Measurements from ENCODE around the gene AHCYL1. TPM values are rescaled to one million over a fixed set of nuclear protein-coding genes. Genes with fewer than 3 reads are reported as not detected.

Gene AHCYL1
- total RNA-seq, 4 donors from 2014 or later: 90.3 to 200 (median 118) TPM

- no peaks in the 10 kb centered on the region for H3K9me3 ChIP-seq
- H3K36me3 ChIP-seq: peaks cover 21 to 22% of the 10 kb centered on the region in 2 donors
- H3K4me1 ChIP-seq: peaks cover 10 to 13% of the 10 kb centered on the region in 2 donors
- no peak for DNase-seq
- 6 to 8% methylated on average over 16 of the region's 16 CpGs for WGBS, 2 donors
- no peaks in the 10 kb centered on the region for H3K27me3 ChIP-seq
- intact Hi-C loops (cut with DNase I): loop anchor here (10.0 kb wide), 1 partner anchor 370 kb away; the partner anchor contains the start of gene LAMTOR5
- peak overlapping the region; percentile 52 to 99 (median 68) for H3K4me3 ChIP-seq (replicated peaks in 1 of 3)
- TF ChIP-seq CTCF (IDR thresholded peaks at IDR 0.05) (no peak), POLR2A (IDR thresholded peaks at IDR 0.05) (no peak)
- peak overlapping the region in 2 of 3 donors; percentile 81 to 90 for H3K27ac ChIP-seq
Measured at GRCh38 chr1:110035236-110035752, 50.7 kb downstream of the AHCYL1 start.

- no peak for DNase-seq
- peaks cover 10 to 13% of the 10 kb centered on the region in 2 donors for H3K4me1 ChIP-seq
- H3K27ac ChIP-seq: no peak overlapping the region
- intact Hi-C loops (cut with DNase I): loop anchor here (10.0 kb wide), 1 partner anchor 367 kb away; the partner anchor contains the start of gene LAMTOR5
- H3K9me3 ChIP-seq: no peaks in the 10 kb centered on the region
- H3K36me3 ChIP-seq: peaks cover 46 to 50% of the 10 kb centered on the region in 2 donors
- H3K27me3 ChIP-seq: no peaks in the 10 kb centered on the region
- TF ChIP-seq POLR2A (IDR thresholded peaks at IDR 0.05): no peak
- no peak for TF ChIP-seq CTCF (IDR thresholded peaks at IDR 0.05)
- no peak overlapping the region for H3K4me3 ChIP-seq (replicated peaks in 1 of 3)
- WGBS, 2 donors: 91 to 93% methylated on average over 4 to 5 of the region's 5 CpGs
Measured at GRCh38 chr1:110038271-110038670, 53.7 kb downstream of the AHCYL1 start.

- Histone ChIP-seq H3K27ac (no peak overlapping the region), H3K9me3 (no peaks in the 10 kb centered on the region), H3K36me3 (peaks cover 57 to 63% of the 10 kb centered on the region in 2 donors), H3K27me3 (no peaks in the 10 kb centered on the region), H3K4me1 (peaks cover 10 to 13% of the 10 kb centered on the region in 2 donors), H3K4me3 (replicated peaks in 1 of 3) (no peak overlapping the region)
- no peak for DNase-seq
- TF ChIP-seq CTCF (IDR thresholded peaks at IDR 0.05): no peak
- TF ChIP-seq POLR2A (IDR thresholded peaks at IDR 0.05): no peak
- WGBS, 2 donors: 84 to 88% methylated on average over 4 of the region's 4 CpGs
- intact Hi-C loops (cut with DNase I): loop anchor here (10.0 kb wide), 1 partner anchor 365 kb away; the partner anchor contains the start of gene LAMTOR5
Measured at GRCh38 chr1:110039641-110040040, 55.1 kb downstream of the AHCYL1 start.

- no peak overlapping the region for H3K27ac ChIP-seq
- peaks cover 66 to 73% of the 10 kb centered on the region in 2 donors for H3K36me3 ChIP-seq
- peaks cover 5 to 9% of the 10 kb centered on the region in 2 donors for H3K4me1 ChIP-seq
- no peaks in the 10 kb centered on the region for H3K9me3 ChIP-seq
- no peak overlapping the region for H3K4me3 ChIP-seq (replicated peaks in 1 of 3)
- TF ChIP-seq CTCF (IDR thresholded peaks at IDR 0.05): no peak
- no peak for TF ChIP-seq POLR2A (IDR thresholded peaks at IDR 0.05)
- DNase-seq: no peak
- no peaks in the 10 kb centered on the region for H3K27me3 ChIP-seq
- intact Hi-C loops (cut with DNase I): no loop called here
- WGBS, 2 donors: 91 to 95% methylated on average over 4 of the region's 4 CpGs
Measured at GRCh38 chr1:110040548-110040947, 56.0 kb downstream of the AHCYL1 start.

GRCh38 chr1:110043016-110043415 lies 58.5 kb downstream of the AHCYL1 start:
- no peaks in the 10 kb centered on the region for H3K9me3 ChIP-seq
- H3K27me3 ChIP-seq: no peaks in the 10 kb centered on the region
- H3K36me3 ChIP-seq: peaks cover 88 to 94% of the 10 kb centered on the region in 2 donors
- no peak overlapping the region for H3K4me3 ChIP-seq (replicated peaks in 1 of 3)
- no peak for DNase-seq
- no peak for TF ChIP-seq CTCF (IDR thresholded peaks at IDR 0.05)
- no peak for TF ChIP-seq POLR2A (IDR thresholded peaks at IDR 0.05)
- 93 to 94% methylated on average over 4 to 10 of the region's 10 CpGs for WGBS, 2 donors
- intact Hi-C loops (cut with DNase I): no loop called here
- H3K4me1 ChIP-seq: no peaks in the 10 kb centered on the region
- H3K27ac ChIP-seq: no peak overlapping the region

All from thyroid gland (tissue), 4 donors.